Natural killer cell (primary cell): ENCODE data around the gene ABCA3. TPM values are rescaled to one million over a fixed set of nuclear protein-coding genes. Genes with fewer than 3 reads are reported as not detected.

ENCODE experiments used
- ATAC-seq, 3 donors: fragments of 150-1000 bp in 2 of 3; fragments of 200-7000 bp in 1 of 3; cut with Tn5 transposase; 1 replicate in 1 of 3; 2 replicates in 2 of 3; pipeline ENCODE4 v1.10.0; 2021; ENCODE audit warnings: mild to moderate bottlenecking in 2 of 3, moderate library complexity in 2 of 3
- DNase-seq, 2 donors: peaks; one replicate each; pipeline versions ENCODE4 v3.0.0 to v3.0.0-alpha.2; 2013 to 2021; ENCODE audit warnings: mixed read lengths in 1 of 2
- H3K27ac ChIP-seq: one replicate; pipeline ENCODE4 v1.5.1; 2013; ENCODE audit warnings: mild to moderate bottlenecking, low read length
- H3K27me3 ChIP-seq: one replicate; pipeline ENCODE4 v1.6.1; 2013; ENCODE audit warnings: low read length; ENCODE audit not compliant: control insufficient read depth, insufficient read depth
- H3K36me3 ChIP-seq: one replicate; pipeline ENCODE4 v1.6.1; 2013; ENCODE audit warnings: low read length; ENCODE audit not compliant: control insufficient read depth, insufficient read depth
- H3K4me1 ChIP-seq: one replicate; pipeline ENCODE4 v1.6.1; 2013; ENCODE audit warnings: low read length; ENCODE audit not compliant: control insufficient read depth, insufficient read depth
- H3K4me3 ChIP-seq: one replicate; pipeline ENCODE4 v1.5.1; 2013; ENCODE audit warnings: low read length
- H3K9me3 ChIP-seq: one replicate; pipeline ENCODE4 v1.6.1; 2013; ENCODE audit warnings: low read length; ENCODE audit not compliant: control insufficient read depth, insufficient read depth
- H3K27ac Mint-ChIP-seq, 2 donors: one replicate each; pipeline ENCODE4 v1.8.0; 2022; ENCODE audit warnings: mild to moderate bottlenecking in 2 of 2, mixed read lengths in 2 of 2, moderate library complexity in 1 of 2
- H3K27me3 Mint-ChIP-seq, 2 donors: one replicate each; pipeline ENCODE4 v1.8.0; 2022; ENCODE audit warnings: low read depth in 2 of 2, mixed read lengths in 2 of 2
- H3K36me3 Mint-ChIP-seq: one replicate; pipeline ENCODE4 v1.8.0; 2022; ENCODE audit warnings: mixed read lengths
- H3K4me1 Mint-ChIP-seq, 2 donors: one replicate each; pipeline ENCODE4 v1.8.0; 2022; ENCODE audit warnings: mixed read lengths in 2 of 2
- H3K4me3 Mint-ChIP-seq: one replicate; pipeline ENCODE4 v1.8.0; 2022; ENCODE audit warnings: mild to moderate bottlenecking, moderate library complexity, mixed read lengths
- H3K9me3 Mint-ChIP-seq, 2 donors: one replicate each; pipeline ENCODE4 v1.8.0; 2022; ENCODE audit warnings: mixed read lengths in 2 of 2
- CTCF ChIP-seq: fragments of 200-600 bp; IDR thresholded peaks from one replicate; pipeline ENCODE4 v1.8.0; 2022; ENCODE audit warnings: antibody characterized with exemption
- WGBS: methylation state at CpG from one replicate; pipeline ENCODE4 v1.1.7; 2013; ENCODE audit warnings: missing lambda C conversion rate; ENCODE audit not compliant: insufficient coverage; 5-methylcytosine and 5-hydroxymethylcytosine counted together
- intact Hi-C: fragments of 100-400 bp; cut with micrococcal nuclease; formaldehyde crosslinking; loops from one replicate; pipeline ENCODE4 v1.14.2; 2022
- total RNA-seq, 4 donors: library from RNA; stranded (reverse); fragments of 120-200 nt in 1 of 4; gene quantifications; one replicate each; pipeline versions ENCODE4 v1.2.3 to v1.2.4, GENCODE V29; 2013 to 2022

Gene ABCA3
- total RNA-seq, 3 donors from 2014 or later (not counting 1 experiment from before 2014, with no cell fraction given): 12.2 to 17.5 (median 16.6) TPM

GRCh38 chr16:2250652-2251295 is 89.8 kb downstream of the ABCA3 start:
- Histone ChIP-seq H3K4me1 (peaks cover 19% of the 10 kb centered on the region), H3K9me3 (no peaks in the 10 kb centered on the region), H3K36me3 (peaks cover 25% of the 10 kb centered on the region), H3K27me3 (no peaks in the 10 kb centered on the region), H3K4me3 (peak overlapping the region; percentile 61), H3K27ac (peak overlapping the region; percentile 71)
- H3K27me3 Mint-ChIP-seq: no peaks in the 10 kb centered on the region
- ATAC-seq: peak in 1 of 3 donors; percentile 3
- H3K4me3 Mint-ChIP-seq: peak overlapping the region; percentile 90
- intact Hi-C loops: loop anchor here (1.0 kb wide), 1 partner anchor 27 kb away; the partner anchor contains the start of gene E4F1
- 14% methylated on average over 34 of the region's 35 CpGs for WGBS
- peaks cover 0 to 6% of the 10 kb centered on the region in 2 donors for H3K4me1 Mint-ChIP-seq
- peak in 1 of 2 donors; percentile 65 for DNase-seq
- H3K9me3 Mint-ChIP-seq: no peaks in the 10 kb centered on the region
- TF ChIP-seq CTCF: no peak
- no peaks in the 10 kb centered on the region for H3K36me3 Mint-ChIP-seq
- H3K27ac Mint-ChIP-seq: peak overlapping the region; percentile 81 to 85

- Mint-ChIP-seq H3K4me3 (no peak overlapping the region), H3K9me3 (no peaks in the 10 kb centered on the region), H3K27me3 (no peaks in the 10 kb centered on the region), H3K27ac (no peak overlapping the region), H3K36me3 (no peaks in the 10 kb centered on the region), H3K4me1 (peaks cover 0 to 6% of the 10 kb centered on the region in 2 donors)
- WGBS: 96% methylated on average over 18 of the region's 18 CpGs
- DNase-seq: no peak
- Histone ChIP-seq H3K4me3 (no peak overlapping the region), H3K4me1 (peaks cover 10% of the 10 kb centered on the region), H3K9me3 (no peaks in the 10 kb centered on the region), H3K36me3 (peaks cover 29% of the 10 kb centered on the region), H3K27ac (no peak overlapping the region), H3K27me3 (no peaks in the 10 kb centered on the region)
- intact Hi-C loops: no loop called here
- TF ChIP-seq CTCF: no peak
- ATAC-seq: no peak
Observed at GRCh38 chr16:2246301-2246885, 94.1 kb downstream of the ABCA3 start.

- Histone ChIP-seq H3K36me3 (peaks cover 29% of the 10 kb centered on the region), H3K9me3 (no peaks in the 10 kb centered on the region), H3K27ac (no peak overlapping the region), H3K27me3 (no peaks in the 10 kb centered on the region), H3K4me1 (peaks cover 2% of the 10 kb centered on the region), H3K4me3 (no peak overlapping the region)
- no peaks in the 10 kb centered on the region for H3K9me3 Mint-ChIP-seq
- H3K27ac Mint-ChIP-seq: no peak overlapping the region
- DNase-seq: no peak
- WGBS: 96% methylated on average over 30 of the region's 30 CpGs
- H3K4me3 Mint-ChIP-seq: no peak overlapping the region
- TF ChIP-seq CTCF: no peak
- H3K4me1 Mint-ChIP-seq: no peaks in the 10 kb centered on the region
- no peaks in the 10 kb centered on the region for H3K27me3 Mint-ChIP-seq
- H3K36me3 Mint-ChIP-seq: no peaks in the 10 kb centered on the region
- ATAC-seq: no peak
- intact Hi-C loops: no loop called here
Observed at GRCh38 chr16:2244926-2245795, 95.4 kb downstream of the ABCA3 start.
